SK-N-SH (cell line): Measurements from ENCODE around the gene PGRMC2. TPM values are rescaled to one million over a fixed set of nuclear protein-coding genes. Genes with fewer than 3 reads are reported as not detected.

Experiments
- CTCF ChIA-PET: fragments of 300-600, 350-600 bp; formaldehyde crosslinking; extraction: SDS; loops from one replicate; lab custom pipeline; 2021; lab: Yijun Ruan, JAX
- POLR2A ChIA-PET: fragments of 350-600 bp; sonication (Branson Sonifier 250); formaldehyde crosslinking; extraction: SDS; loops from one replicate; lab custom pipeline; 2020; ENCODE audit warnings: antibody characterized with exemption, inconsistent platforms; lab: Yijun Ruan, JAX
- DNase-seq: peaks from one replicate; pipeline ENCODE4 v3.0.0; 2012
- H2AFZ ChIP-seq: fragments of 200-600 bp; sonication (generic); 2 replicates; pipeline ENCODE4 v1.8.1; 2016; ENCODE audit warnings: antibody characterized with exemption, mild to moderate bottlenecking, low read depth
- H3F3A ChIP-seq: fragments of 200-600 bp; sonication (generic); replicated peaks from 2 replicates; pipeline ENCODE3; 2016; ENCODE audit warnings: antibody characterized with exemption, mild to moderate bottlenecking; ENCODE audit not compliant: insufficient read depth
- H3K27ac ChIP-seq, 2 experiments: fragments of 200-500 bp in 1 of 2; fragments of 200-600 bp in 1 of 2; sonication (Bioruptor generic) in 1 of 2; sonication (generic), shearing (Covaris generic) in 1 of 2; 2 replicates each; pipeline versions ENCODE4 v1.5.1 to v1.6.1; 2014 to 2016; ENCODE audit warnings: low read depth in 2 of 2, inconsistent platforms in 1 of 2, low read length in 1 of 2, mild to moderate bottlenecking in 1 of 2, mixed read lengths in 1 of 2
- H3K27me3 ChIP-seq: fragments of 200-600 bp; sonication (generic), shearing (Covaris generic); 2 replicates; pipeline ENCODE4 v1.6.1; 2016; ENCODE audit warnings: mixed run types; ENCODE audit not compliant: insufficient read depth
- H3K36me3 ChIP-seq, 2 experiments: fragments of 200-500 bp in 1 of 2; fragments of 200-600 bp in 1 of 2; sonication (Bioruptor generic) in 1 of 2; sonication (generic) in 1 of 2; replicated peaks in 1 of 2; 2 replicates each; pipeline versions ENCODE3 to v1.5.1; 2014 to 2016; ENCODE audit warnings: low read length in 1 of 2, mild to moderate bottlenecking in 1 of 2; ENCODE audit not compliant: insufficient read depth in 2 of 2, control insufficient read depth in 1 of 2
- H3K4me1 ChIP-seq, 2 experiments: fragments of 200-500 bp in 1 of 2; fragments of 200-600 bp in 1 of 2; sonication (Bioruptor generic) in 1 of 2; sonication (generic), shearing (Covaris generic) in 1 of 2; 2 replicates each; pipeline versions ENCODE4 v1.5.1 to v1.6.1; 2014 to 2016; ENCODE audit warnings: low read depth in 1 of 2, low read length in 1 of 2, mixed run types in 1 of 2; ENCODE audit not compliant: insufficient read depth in 2 of 2, control insufficient read depth in 1 of 2
- H3K4me2 ChIP-seq: fragments of 200-600 bp; sonication (generic), shearing (Covaris generic); 2 replicates; pipeline ENCODE4 v1.6.1; 2017; ENCODE audit warnings: mixed run types
- H3K4me3 ChIP-seq, 2 experiments: fragments of 200-500 bp in 1 of 2; fragments of 200-600 bp in 1 of 2; sonication (Bioruptor generic) in 1 of 2; sonication (generic), shearing (Covaris generic) in 1 of 2; 2 replicates each; pipeline versions ENCODE4 v1.5.1 to v1.8.1; 2014 to 2016; ENCODE audit warnings: low read depth in 2 of 2, inconsistent platforms in 1 of 2, low read length in 1 of 2, mild to moderate bottlenecking in 1 of 2, mixed read lengths in 1 of 2, moderate library complexity in 1 of 2
- H3K79me2 ChIP-seq: fragments of 200-600 bp; sonication (generic); 2 replicates; pipeline ENCODE4 v1.8.1; 2017; ENCODE audit warnings: mild to moderate bottlenecking; ENCODE audit not compliant: insufficient read depth
- H3K9ac ChIP-seq: fragments of 200-600 bp; sonication (generic); 2 replicates; pipeline ENCODE4 v1.6.1; 2017; ENCODE audit warnings: mixed run types
- H3K9me2 ChIP-seq: fragments of 200-600 bp; sonication (generic); 2 replicates; pipeline ENCODE4 v1.6.1; 2017; ENCODE audit warnings: mixed run types
- H3K9me3 ChIP-seq: fragments of 200-600 bp; sonication (generic); 2 replicates; pipeline ENCODE4 v1.6.1; 2017; ENCODE audit warnings: mixed run types, mild to moderate bottlenecking, moderate library complexity
- H4K20me1 ChIP-seq: fragments of 200-600 bp; sonication (generic); 2 replicates; pipeline ENCODE4 v1.6.1; 2017; ENCODE audit warnings: mild to moderate bottlenecking, mixed run types; ENCODE audit not compliant: insufficient read depth
- CHD2 ChIP-seq: fragments of 150-350 bp; IDR thresholded peaks from 2 replicates; pipeline ENCODE4 v1.6.1; 2018; ENCODE audit warnings: low read length; ENCODE audit not compliant: partially characterized antibody
- ELF1 ChIP-seq: IDR thresholded peaks from 2 replicates; pipeline ENCODE4 v1.4.0; 2012
- EZH2phosphoT487 ChIP-seq: fragments of 200-600 bp; sonication (generic); IDR thresholded peaks from 2 replicates; pipeline ENCODE4 v1.6.1; 2017; ENCODE audit warnings: low read depth, mixed run types, mild to moderate bottlenecking, antibody characterized with exemption, moderate library complexity, borderline replicate concordance
- GABPA ChIP-seq: IDR thresholded peaks from 2 replicates; pipeline ENCODE4 v1.4.0; 2012; ENCODE audit warnings: low read depth, mild to moderate bottlenecking
- MXI1 ChIP-seq: IDR thresholded peaks from 2 replicates; pipeline ENCODE4 v1.6.1; 2012; ENCODE audit warnings: mild to moderate bottlenecking, low read depth, low read length, improper control_type of control experiment
- POLR2AphosphoS5 ChIP-seq: IDR thresholded peaks from 2 replicates; pipeline ENCODE4 v1.6.1; 2012; ENCODE audit warnings: low read depth, low read length
- SMC3 ChIP-seq: IDR thresholded peaks from 2 replicates; pipeline ENCODE4 v1.6.1; 2012; ENCODE audit warnings: low read depth, low read length, improper control_type of control experiment
- WGBS: methylation state at CpG from one replicate; pipeline ENCODE4 v1.1.6; 2017; ENCODE audit warnings: low lambda C conversion rate; 5-methylcytosine and 5-hydroxymethylcytosine counted together
- polyA plus RNA-seq, 3 experiments: library from polyadenylated mRNA; depleted of rRNA; stranded (reverse); fragments of >200 nt; gene quantifications; 2 replicates each; pipeline ENCODE4 v1.2.3, GENCODE V29; 2012
- TF ChIP-seq, protein P1 (sequence below): fragments of 200-600 bp; sonication (generic); IDR thresholded peaks from 2 replicates; pipeline ENCODE4 v1.6.1; 2017; ENCODE audit warnings: antibody characterized with exemption, mild to moderate bottlenecking, moderate library complexity

PGRMC2 gene
- polyA plus RNA-seq, 1 of the 3 experiments (the other 2 are of a cell fraction) = 18.2 TPM

DNA sequence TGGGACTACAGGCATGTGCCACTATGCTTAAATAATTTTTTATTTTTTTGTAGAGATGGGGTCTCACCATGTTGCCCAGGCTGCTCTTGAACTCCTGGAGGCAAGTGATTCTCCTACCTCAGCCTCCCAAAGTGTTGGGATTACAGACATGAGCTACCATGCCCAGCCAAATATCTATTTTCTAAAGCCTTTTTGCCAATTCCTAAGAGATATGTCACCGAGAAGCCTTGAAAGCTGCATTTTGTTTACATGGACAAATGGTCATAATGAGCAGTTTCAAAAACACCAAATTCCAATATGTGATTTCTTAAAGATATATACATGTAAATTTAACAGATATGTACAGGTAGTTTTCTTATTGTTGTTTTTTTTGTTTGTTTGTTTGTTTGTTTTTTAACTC is 33.0 kb upstream of the PGRMC2 start:
- Histone ChIP-seq H3K4me2 (no peak overlapping the region), H3F3A (peaks cover 28% of the 10 kb centered on the region), H3K79me2 (no peaks in the 10 kb centered on the region), H3K4me1 (peaks cover 2 to 39% of the 10 kb centered on the region in 2 experiments; a peak in 3 of 4 replicates), H3K4me3 (no peak overlapping the region), H3K9me3 (no peaks in the 10 kb centered on the region), H3K9ac (0 out of 2 replicates have a peak overlapping the region, but pooled peaks have one; percentile 21), H3K27ac (peak overlapping the region in 1 of 2 experiments; percentile 77; a peak in 2 of 4 replicates), H3K9me2 (no peaks in the 10 kb centered on the region), H3K36me3 (no peaks in the 10 kb centered on the region), H4K20me1 (no peaks in the 10 kb centered on the region), H3K27me3 (no peaks in the 10 kb centered on the region), H2AFZ (no peak overlapping the region)
- ChIA-PET POLR2A (no interaction called here), CTCF (interaction anchor here (2.9 kb wide), 1 partner anchor 14 kb away, joined by 8 read pairs; no protein-coding TSS in a partner anchor)
- no peak for DNase-seq
- 95% methylated on average over 1 of the region's 1 CpG for WGBS
- TF ChIP-seq ELF1 (no peak), MXI1 (no peak), EZH2phosphoT487 (no peak), CHD2 (no peak)

DNA sequence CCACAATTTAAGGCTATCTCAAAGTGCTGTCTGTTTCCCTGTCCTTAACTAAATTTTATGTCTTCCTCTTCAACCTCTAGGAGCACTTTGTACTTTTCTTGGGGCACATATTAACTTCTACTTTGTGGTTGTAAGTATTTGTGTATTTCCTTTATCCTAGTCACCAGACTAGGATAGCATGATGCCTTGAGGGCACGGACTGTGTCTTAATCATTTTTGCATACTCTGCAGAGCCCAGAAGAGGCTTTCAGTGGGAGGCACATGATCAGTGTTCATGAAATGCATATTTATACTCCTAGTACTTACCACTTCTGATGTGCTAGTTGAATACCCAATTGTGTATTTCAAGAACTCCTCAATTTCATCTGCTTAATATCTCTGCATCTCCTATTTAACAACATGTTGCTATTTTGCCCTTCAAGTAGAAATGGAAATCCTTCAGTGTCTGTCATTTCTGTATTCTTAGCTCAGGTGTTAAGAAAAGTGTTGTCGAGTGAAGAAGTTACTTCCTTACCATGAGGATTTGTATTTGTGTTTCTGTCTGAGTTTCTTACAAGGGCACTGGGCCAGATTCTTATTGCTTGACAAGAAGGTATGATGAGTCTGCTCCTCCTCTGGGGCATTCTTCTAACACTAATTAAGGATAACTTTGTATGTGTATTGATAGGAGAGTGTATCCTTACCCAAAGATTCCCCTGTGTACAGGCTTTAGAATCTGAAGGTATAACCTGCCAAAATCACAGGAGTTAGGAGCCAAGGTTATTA is 28.3 kb upstream of the PGRMC2 start:
- H3K9me3 ChIP-seq = no peaks in the 10 kb centered on the region
- no peak overlapping the region for H3K4me3 ChIP-seq
- H2AFZ ChIP-seq = no peak overlapping the region
- ChIA-PET POLR2A (no interaction called here), CTCF (interaction anchor here (1.1 to 1.2 kb wide), 2 partner anchors 17 to 138 kb away, joined by 3 to 4 read pairs; no protein-coding TSS in a partner anchor)
- H3K27me3 ChIP-seq = no peaks in the 10 kb centered on the region
- no peak for DNase-seq
- 94% methylated on average over 2 of the region's 2 CpGs for WGBS
- peak overlapping the region in 1 of 2 experiments; percentile 26; a peak in 2 of 4 replicates for H3K27ac ChIP-seq
- H3K36me3 ChIP-seq = no peaks in the 10 kb centered on the region
- H3K9ac ChIP-seq = no peak overlapping the region
- no peak for TF ChIP-seq SMC3
- no peak for TF ChIP-seq GABPA
- TF ChIP-seq POLR2AphosphoS5 = no peak
- no peak for TF ChIP-seq EZH2phosphoT487
- TF ChIP-seq, protein P1, sequence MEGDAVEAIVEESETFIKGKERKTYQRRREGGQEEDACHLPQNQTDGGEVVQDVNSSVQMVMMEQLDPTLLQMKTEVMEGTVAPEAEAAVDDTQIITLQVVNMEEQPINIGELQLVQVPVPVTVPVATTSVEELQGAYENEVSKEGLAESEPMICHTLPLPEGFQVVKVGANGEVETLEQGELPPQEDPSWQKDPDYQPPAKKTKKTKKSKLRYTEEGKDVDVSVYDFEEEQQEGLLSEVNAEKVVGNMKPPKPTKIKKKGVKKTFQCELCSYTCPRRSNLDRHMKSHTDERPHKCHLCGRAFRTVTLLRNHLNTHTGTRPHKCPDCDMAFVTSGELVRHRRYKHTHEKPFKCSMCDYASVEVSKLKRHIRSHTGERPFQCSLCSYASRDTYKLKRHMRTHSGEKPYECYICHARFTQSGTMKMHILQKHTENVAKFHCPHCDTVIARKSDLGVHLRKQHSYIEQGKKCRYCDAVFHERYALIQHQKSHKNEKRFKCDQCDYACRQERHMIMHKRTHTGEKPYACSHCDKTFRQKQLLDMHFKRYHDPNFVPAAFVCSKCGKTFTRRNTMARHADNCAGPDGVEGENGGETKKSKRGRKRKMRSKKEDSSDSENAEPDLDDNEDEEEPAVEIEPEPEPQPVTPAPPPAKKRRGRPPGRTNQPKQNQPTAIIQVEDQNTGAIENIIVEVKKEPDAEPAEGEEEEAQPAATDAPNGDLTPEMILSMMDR = no peak
- H3K9me2 ChIP-seq = no peaks in the 10 kb centered on the region
- H3K79me2 ChIP-seq = no peaks in the 10 kb centered on the region
- peaks cover 5 to 14% of the 10 kb centered on the region in 2 experiments; a peak in 2 of 4 replicates for H3K4me1 ChIP-seq
- no peak overlapping the region for H3K4me2 ChIP-seq
- H4K20me1 ChIP-seq = no peaks in the 10 kb centered on the region
- peaks cover 6% of the 10 kb centered on the region for H3F3A ChIP-seq
